RWPE1 (cell line): ENCODE data around the gene RBM14.

Experiments used
- CTCF ChIA-PET: fragments of 350-600 bp; sonication (Branson Sonifier 250); formaldehyde crosslinking; extraction: SDS; loops from one replicate; lab custom pipeline; 2021; lab: Yijun Ruan, JAX
- POLR2A ChIA-PET: fragments of 400-600 bp; formaldehyde crosslinking; extraction: SDS; loops from one replicate; lab custom pipeline; 2020; ENCODE audit warnings: antibody characterized with exemption; ENCODE audit not compliant: low non-redundant PET; lab: Yijun Ruan, JAX
- DNase-seq: peaks from one replicate; pipeline ENCODE4 v3.0.0; 2012; ENCODE audit warnings: low spot score
- H3K27ac ChIP-seq: fragments of 450-650 bp; 2 replicates; pipeline ENCODE4 v1.5.1; 2017
- CTCF ChIP-seq: fragments of 450-650 bp; conservative IDR thresholded peaks from 2 replicates; pipeline ENCODE4 v1.5.1; 2017; ENCODE audit warnings: low read depth, mild to moderate bottlenecking

Gene RBM14

GRCh38 chr11:66607126-66607834, 9.2 kb upstream of the RBM14 start:
- POLR2A ChIA-PET: interaction anchor here (0.5 to 0.7 kb wide), 2 partner anchors 8 to 1638 kb away, joined by 5 to 9 read pairs; no protein-coding TSS in a partner anchor
- CTCF ChIA-PET: interaction anchor here (0.6 to 0.7 kb wide), 2 partner anchors 29 to 87 kb away, joined by 4 to 10 read pairs; no protein-coding TSS in a partner anchor
- no peak for TF ChIP-seq CTCF
- DNase-seq: peak; percentile 27
- peak overlapping the region; percentile 91 for H3K27ac ChIP-seq

GRCh38 chr11:66609721-66610617, 6.5 kb upstream of the RBM14 start:
- CTCF ChIA-PET: no interaction called here
- no peak for TF ChIP-seq CTCF
- DNase-seq: no peak
- POLR2A ChIA-PET: no interaction called here
- no peak overlapping the region for H3K27ac ChIP-seq

GRCh38 chr11:66612458-66612857, 4.0 kb upstream of the RBM14 start:
- no peak for TF ChIP-seq CTCF
- POLR2A ChIA-PET: no interaction called here
- DNase-seq: no peak
- H3K27ac ChIP-seq: no peak overlapping the region
- CTCF ChIA-PET: interaction anchor here (0.6 kb wide), 1 partner anchor 468 kb away, joined by 4 read pairs; no protein-coding TSS in a partner anchor

- ChIA-PET CTCF (interaction anchor here (0.5 kb wide), 1 partner anchor 33 kb away, joined by 3 read pairs; no protein-coding TSS in a partner anchor), POLR2A (no interaction called here)
- TF ChIP-seq CTCF: no peak
- DNase-seq: no peak
- no peak overlapping the region for H3K27ac ChIP-seq
Measured at GRCh38 chr11:66614073-66614472, 2.4 kb upstream of the RBM14 start.

GRCh38 chr11:66617155-66617834, 865 bp downstream of the RBM14 start:
- H3K27ac ChIP-seq: peak overlapping the region; percentile 95
- ChIA-PET CTCF (interaction anchor here (0.8 kb wide), 2 partner anchors 10 to 25 kb away, joined by 3 read pairs; partner anchors contain the start of genes CCDC87 and CCS), POLR2A (interaction anchor here (0.5 to 1.8 kb wide), 8 partner anchors 19 to 245 kb away, joined by 3 to 16 read pairs (median 4); partner anchors contain the start of genes CCDC87, CCS, RBM4 and RBM4B)
- peak; percentile 24 for DNase-seq
- no peak for TF ChIP-seq CTCF
